SK-N-SH treated with all-trans-retinoic acid at 6 μM for 48 hours (cell line): ENCODE data around the gene GHSR.

Experiments
- BACH2 ChIP-seq: fragments of 250-450 bp; sonication (Bioruptor Pico); IDR thresholded peaks from 2 replicates; pipeline ENCODE4 v1.9.0; 2021; ENCODE audit warnings: mild to moderate bottlenecking, borderline replicate concordance
- GLIS3 ChIP-seq: fragments of 250-450 bp; sonication (Bioruptor Pico); IDR thresholded peaks from 2 replicates; pipeline ENCODE4 v1.5.0; 2020; ENCODE audit warnings: mild to moderate bottlenecking, moderate library complexity
- OSR1 ChIP-seq: fragments of 250-450 bp; sonication (Bioruptor Pico); IDR thresholded peaks from 2 replicates; pipeline ENCODE4 v1.8.0; 2022; ENCODE audit warnings: moderate library complexity, mild to moderate bottlenecking, inconsistent platforms
- TOX ChIP-seq: fragments of 250-450 bp; sonication (Bioruptor Pico); IDR thresholded peaks from 2 replicates; pipeline ENCODE4 v1.8.0; 2021; ENCODE audit warnings: mild to moderate bottlenecking, moderate library complexity, borderline replicate concordance
- ZNF8 ChIP-seq: fragments of 450-650 bp; formaldehyde crosslinking; IDR thresholded peaks from 2 replicates; pipeline ENCODE4 v1.5.0; 2020; ENCODE audit warnings: mild to moderate bottlenecking, moderate library complexity
- TF ChIP-seq, protein P1 (sequence below): fragments of 250-450 bp; sonication (Bioruptor Pico); IDR thresholded peaks from 2 replicates; pipeline ENCODE4 v1.5.1; 2020; ENCODE audit warnings: low read depth, mild to moderate bottlenecking, moderate library complexity

DNA sequence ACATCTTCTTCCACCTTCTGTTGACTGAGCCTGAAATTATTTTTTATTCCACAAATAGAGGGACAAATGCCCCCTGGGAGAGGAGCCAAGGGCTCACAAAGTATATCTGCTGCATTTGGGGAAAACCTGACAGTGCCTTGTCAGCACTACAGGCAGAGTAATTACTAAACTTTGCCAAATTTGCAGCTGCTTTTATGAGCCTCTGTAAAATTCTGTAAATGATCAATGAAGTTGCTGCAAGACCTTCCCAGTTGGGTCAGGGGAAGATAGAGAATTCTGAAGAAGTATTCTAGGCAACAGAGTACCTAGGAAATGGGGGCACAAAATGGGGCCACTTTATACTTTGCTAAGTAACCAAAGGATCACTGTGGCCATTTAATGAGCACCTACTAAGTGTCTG lies 10.5 kb downstream of the GHSR start:
- no peak for TF ChIP-seq OSR1 (CRISPR knock-in tag)
- no peak for TF ChIP-seq GLIS3 (CRISPR knock-in tag)
- TF ChIP-seq TOX (CRISPR knock-in tag), result no peak
- TF ChIP-seq, protein P1, sequence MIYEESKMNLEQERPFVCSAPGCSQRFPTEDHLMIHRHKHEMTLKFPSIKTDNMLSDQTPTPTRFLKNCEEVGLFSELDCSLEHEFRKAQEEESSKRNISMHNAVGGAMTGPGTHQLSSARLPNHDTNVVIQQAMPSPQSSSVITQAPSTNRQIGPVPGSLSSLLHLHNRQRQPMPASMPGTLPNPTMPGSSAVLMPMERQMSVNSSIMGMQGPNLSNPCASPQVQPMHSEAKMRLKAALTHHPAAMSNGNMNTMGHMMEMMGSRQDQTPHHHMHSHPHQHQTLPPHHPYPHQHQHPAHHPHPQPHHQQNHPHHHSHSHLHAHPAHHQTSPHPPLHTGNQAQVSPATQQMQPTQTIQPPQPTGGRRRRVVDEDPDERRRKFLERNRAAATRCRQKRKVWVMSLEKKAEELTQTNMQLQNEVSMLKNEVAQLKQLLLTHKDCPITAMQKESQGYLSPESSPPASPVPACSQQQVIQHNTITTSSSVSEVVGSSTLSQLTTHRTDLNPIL (CRISPR knock-in tag), result no peak
- TF ChIP-seq ZNF8 (CRISPR knock-in tag), result no peak
- TF ChIP-seq BACH2 (CRISPR knock-in tag), result no peak
